GM21390 (cell line): Measurements from ENCODE around the gene TANK.
A peak's percentile ranks its signal among the peaks of the same experiment; 100 is the strongest.
"Not testable (repeated sequence)": the region's sequence is repeated elsewhere in the genome, so short reads cannot be mapped to it uniquely, and the experiment has no call there.

Experiments
- ATAC-seq: cut with Tn5 transposase; IDR thresholded peaks from one replicate; pipeline ENCODE4 v1.9.1; 2021; ENCODE audit not compliant: unreplicated experiment

The TANK gene

DNA sequence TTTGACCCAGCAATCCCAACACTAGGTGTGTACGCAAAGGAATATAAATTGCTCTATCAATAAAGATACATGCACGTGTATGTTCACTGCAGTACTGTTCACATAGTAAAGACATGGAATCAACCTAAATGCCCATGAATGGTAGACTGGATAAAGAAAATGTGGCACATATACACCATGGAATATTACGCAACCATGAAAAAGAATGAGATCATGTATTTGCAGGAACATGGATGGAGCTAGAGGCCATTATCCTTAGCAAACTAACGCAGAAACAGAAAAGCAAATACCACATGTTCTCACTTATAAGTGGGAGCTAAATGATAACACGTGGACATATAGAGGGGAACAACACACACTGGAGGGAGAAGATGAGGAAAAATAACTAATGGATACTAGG lies 27.8 kb upstream of the TANK start:
- ATAC-seq: not testable (repeated sequence)

DNA sequence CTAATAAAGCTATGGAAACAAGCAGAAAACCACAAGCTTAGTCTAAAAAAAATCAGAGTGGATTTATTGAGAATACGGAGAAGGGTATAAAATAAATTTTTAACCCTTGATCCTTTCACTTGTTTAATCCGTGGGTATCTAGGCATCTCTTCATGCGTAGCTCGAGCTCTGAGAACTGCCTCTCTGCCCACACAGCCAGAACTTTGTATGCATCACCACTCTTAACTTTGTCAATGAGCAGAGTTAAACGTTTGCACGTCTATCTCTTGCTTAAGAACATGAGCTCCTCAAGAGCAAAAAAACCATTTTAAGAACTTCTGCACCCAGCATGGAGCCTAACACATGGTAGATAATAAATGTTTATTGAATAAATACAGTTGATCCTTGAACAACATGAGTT lies 26.9 kb upstream of the TANK start:
- ATAC-seq: no peak

DNA sequence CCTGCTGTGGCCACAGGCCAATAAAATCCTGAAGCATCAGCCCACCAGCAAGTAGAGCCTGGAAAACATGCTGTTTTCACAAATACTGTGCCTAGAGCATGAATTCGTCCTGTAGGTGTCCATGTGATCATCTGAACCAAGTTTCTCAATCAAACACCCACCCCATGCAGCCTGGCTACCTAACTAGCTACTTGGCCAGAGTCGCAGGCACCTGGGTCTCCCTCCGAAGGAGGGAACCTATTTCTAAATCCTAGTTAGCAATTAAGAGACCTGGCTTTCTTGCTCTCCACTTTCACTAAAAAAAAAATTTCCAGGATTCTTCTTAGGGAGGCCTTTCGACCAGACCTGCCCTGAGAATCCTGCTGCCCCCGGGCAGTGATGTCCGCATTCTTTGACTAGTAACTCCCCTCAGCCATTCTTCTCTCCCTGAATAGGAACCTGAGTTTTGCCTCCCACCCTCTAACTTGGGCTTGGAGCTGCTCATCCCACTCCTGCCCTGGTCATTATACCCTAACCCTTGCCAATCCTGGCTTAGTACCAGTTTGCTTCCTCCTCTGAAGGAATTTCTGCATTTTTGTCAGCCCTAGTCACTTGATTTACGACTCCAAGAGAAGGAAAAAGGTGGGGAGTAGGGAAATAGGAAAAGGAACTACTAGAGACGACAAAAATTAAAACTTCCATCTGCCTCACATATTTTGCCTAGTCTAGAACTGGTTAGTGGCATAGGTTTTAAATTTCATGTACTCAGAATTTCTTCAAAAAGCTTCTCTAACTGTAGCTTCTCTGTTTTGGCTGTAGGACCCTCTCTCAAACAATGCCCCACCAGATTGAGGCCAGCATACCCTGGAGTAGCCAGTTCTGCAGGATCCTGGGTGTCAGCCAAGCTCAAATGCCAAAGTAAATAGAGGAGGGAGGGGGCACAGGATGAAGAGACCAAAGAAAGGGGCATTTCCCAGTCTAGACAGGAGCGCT lies 25.4 kb upstream of the TANK start:
- no peak for ATAC-seq

DNA sequence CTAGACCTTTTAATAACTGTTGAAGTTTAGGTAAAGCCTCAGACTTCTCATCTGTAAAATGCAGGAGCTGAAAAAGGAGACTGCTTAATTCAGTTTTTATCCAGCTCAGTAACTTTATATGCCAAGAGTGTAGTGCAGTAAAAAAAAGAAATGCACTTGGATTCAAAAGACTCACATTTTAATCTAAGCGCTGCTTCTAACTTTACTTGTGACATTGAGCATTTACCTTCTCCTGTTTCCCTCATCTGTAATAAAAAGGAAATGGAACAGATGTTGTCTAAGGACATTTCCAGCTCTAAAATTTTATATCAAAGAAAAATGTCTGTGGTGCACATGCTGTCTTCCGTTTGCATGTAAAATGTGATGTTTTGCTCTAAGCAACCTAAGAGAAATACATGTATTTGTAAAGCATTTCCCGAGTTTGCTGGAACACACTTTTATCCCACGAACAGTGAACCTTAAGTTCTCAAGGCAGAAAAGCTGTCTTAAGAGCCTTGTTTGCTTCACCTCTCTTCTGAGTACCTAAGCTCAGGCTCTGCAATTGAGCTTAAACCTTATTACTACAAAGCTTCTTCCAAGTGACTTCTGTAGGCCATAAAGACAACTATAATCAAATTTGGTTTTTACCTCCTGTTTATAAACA lies 24.2 kb upstream of the TANK start:
- no peak for ATAC-seq

DNA sequence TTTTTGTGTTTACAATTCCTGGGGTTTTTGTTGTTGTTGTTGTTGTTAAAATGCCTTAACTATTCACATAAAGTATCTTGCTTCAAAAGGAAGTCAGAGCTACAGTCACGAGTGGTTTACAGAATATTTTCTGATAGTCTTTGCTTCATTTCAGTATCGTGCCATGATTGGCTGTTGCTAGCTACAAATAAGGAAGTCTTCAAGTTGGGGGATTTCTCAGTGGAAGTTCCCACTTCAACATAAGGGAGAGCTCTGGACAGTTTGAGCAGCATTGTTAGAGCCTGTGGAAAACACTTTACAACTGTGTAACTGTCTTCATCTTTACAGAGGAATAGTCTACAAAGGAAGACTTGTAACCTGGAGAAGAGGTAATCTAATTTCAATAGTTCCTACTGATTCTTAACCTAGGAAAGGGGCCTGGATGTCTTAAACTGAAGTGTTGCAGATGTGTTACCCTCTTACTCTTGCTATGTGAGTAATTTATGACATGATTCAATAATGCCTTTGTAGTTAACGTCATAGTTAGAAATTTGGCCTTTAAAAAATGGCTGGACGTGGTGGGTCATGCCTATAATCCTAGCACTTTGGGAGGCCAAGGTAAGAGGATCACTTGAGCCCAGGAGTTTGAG lies 23.4 kb upstream of the TANK start:
- peak; percentile 74 for ATAC-seq

DNA sequence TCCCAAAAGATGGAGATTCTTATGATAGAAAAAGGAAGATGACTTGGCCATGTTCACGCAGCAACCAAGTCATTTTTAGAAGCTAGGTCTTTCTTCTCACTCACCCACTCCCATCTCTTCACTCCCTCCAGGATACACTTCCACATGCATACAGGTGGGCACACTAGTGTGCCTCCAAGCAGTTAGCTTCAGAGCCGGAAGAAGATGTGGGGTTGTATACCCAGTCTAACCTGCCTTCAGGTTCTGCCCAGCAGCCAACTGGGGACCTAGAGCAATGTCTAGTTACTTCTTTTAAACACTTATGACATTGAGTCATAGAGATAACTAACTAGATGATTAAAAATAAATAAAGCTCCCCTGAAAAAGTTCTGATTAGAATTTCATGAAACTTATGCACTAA lies 21.8 kb upstream of the TANK start:
- ATAC-seq: no peak

DNA sequence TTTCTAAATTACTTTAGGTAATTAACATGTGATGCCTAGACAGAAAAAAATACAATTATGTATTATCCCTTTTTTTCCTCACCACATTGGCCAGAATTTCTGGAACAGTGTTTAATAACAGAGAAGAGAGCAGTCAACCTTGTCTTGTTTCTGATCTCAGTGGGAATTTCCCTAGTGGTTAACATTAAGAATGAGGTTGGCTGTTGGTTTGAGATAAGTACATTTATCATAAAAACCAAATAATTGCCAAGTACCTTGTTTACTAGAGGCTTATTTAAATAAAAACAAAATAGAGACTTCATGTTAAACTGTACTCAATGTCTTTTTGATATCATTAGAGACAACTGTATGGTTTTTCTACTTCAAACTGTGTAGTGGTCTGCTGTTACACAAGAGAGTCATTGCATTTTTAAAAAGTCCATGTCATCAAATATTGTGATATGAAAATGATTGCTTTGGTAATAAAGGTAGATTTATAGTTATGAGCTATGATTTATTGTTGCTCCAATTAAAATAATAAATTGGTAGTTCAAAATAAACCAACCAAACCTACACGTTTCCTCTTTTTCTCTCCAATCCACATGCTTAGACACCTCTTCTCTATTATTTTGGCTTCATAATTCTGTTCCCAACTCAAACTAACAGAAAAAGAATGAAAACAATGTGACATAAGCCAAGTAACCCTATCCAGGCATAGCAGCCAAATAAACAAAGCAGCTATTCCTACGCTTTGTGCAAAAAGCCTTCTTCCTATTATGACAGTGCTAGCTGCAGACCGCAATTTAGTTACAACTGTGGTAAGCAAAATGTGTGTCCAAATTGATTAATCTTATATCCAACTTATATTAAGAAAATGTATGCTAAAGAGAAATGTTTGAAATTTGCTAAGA lies 20.9 kb upstream of the TANK start:
- peak; percentile 29 for ATAC-seq

DNA sequence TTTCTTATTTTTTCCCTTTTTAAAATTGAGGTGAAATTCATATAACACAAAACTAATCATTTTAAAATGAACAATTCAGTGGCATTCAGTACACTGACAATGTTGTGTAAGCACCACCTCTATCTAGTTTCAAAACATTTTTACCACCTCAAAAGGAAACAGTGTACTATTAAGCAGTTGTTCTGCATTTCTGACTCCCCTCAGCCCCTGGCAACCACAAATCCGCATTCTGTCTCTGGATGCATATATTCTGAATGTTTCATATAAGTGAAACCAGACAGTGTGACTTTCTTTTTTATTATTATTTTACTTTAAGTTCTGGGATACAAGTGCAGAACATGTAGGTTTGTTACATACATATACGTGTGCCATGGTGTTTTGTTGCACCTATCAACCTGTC lies 19.2 kb upstream of the TANK start:
- peak; percentile 52 for ATAC-seq

DNA sequence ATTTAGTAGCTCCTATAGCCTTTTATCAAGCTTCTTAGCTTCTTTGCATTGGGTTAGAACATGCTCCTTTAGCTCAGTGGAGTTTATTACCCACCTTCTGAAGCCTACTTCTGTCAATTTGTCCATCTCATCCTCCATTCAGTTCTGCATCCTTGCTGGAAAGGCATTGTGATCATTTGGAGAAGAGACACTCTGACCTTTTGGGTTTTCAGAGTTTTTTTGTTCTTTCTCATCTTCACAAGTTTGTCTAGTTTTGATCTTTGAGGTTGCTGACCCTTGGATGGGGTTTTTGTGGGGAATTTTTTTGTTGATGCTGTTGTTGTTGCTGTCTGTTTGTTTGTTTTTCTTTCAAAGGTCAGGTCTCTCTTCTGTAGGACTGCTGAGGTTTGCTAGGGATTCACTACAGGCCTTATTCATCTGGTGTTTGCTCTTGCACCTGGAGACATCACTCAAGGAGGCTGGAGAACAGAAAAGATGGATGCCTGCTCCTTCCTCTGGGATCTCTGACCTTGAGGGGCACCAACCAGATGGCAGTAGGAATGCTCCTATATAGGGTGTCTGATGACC lies 13.9 kb upstream of the TANK start:
- ATAC-seq: no peak

DNA sequence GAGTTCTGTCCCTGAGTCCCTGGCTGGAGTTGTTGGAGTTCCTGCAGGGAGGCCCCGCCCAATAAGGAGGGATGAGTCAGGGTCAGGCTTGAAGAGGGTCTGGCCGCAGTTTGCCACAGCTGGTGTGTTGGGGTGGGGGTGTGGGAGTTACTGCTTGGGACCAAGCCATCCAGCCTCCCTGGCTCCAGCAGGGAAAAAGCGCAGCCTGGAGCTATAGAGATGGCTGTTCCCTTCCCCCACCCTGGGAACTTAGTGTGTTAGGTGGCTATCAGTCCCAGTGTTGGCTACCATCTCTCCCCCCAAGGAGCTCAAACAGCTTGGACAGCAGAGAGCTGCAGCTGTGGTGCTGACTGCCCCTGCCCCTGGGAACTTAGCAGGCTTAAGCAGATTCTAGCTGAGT lies 13.2 kb upstream of the TANK start:
- no peak for ATAC-seq

DNA sequence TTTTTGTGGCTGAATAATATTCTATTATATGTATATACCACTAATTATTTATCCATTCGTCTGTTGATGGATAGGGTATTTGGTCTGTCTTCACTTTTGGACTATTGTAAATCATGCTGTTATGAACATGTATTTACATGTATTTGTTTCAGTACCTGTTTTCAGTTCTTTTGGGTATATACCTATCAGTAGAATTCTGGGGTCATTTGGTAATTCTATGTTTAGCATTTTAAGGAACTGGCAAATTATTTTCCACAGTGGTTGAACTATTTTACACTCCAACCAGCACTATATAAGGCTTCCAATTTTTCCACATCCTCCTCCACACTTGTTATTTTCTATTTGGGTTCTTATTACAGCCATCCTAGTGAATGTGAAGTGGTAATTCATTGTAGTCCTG lies 12.4 kb upstream of the TANK start:
- peak; percentile 75 for ATAC-seq

DNA sequence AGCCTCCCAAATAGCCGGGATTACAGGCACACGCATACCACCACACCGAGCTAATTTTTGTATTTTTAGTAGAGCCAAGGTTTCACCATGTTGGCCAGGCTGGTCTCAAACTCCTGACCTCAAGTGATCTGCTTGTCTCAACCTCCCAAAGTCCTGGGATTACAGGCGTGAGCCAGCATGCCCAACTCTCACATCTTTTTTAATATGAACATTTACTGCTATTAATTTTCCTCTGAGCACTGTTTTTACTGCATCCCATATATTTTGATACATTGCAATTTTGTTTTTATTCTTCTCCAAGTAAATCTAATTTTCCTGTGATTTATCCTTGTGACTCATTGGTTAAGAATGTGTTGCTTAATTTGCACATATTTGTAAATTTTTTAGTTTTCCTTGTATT lies 9.5 kb upstream of the TANK start:
- no peak for ATAC-seq

DNA sequence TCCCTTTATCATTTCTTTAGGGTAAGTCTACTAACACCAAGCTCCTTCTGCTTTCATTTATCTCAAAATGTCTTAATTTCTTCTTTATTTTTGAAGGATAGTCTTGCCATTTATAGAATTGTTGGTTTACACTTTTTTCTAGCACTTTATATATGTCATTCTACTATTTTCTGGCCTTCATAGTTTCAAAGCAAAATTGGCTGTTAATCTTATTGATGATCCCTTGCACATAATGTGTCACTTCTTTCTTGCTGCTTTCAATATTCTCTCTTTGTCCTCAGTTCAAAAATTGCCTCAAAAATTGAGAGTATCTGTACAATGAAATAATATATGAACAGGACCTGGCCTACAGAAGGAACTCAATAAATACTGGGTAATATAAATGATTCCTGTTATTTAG lies 7.9 kb upstream of the TANK start:
- ATAC-seq: no peak

DNA sequence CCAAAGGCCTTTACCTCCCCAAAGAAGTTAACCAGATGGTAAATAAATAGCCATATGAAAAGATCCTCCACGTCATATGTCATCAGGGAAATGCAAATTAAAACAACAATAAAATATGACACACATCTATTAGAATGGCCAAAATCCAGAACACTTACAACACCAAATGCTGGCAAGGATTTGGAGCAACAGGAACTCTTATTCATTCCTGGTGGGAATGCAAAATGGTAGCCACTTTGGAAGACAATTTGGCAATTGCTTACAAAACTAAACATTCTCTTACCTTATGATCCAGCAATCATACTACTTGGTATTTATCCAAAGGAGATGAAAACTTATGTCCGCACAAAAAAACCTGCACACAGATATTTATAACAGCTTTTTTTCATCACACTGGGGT lies 1.3 kb upstream of the TANK start:
- ATAC-seq: no peak

DNA sequence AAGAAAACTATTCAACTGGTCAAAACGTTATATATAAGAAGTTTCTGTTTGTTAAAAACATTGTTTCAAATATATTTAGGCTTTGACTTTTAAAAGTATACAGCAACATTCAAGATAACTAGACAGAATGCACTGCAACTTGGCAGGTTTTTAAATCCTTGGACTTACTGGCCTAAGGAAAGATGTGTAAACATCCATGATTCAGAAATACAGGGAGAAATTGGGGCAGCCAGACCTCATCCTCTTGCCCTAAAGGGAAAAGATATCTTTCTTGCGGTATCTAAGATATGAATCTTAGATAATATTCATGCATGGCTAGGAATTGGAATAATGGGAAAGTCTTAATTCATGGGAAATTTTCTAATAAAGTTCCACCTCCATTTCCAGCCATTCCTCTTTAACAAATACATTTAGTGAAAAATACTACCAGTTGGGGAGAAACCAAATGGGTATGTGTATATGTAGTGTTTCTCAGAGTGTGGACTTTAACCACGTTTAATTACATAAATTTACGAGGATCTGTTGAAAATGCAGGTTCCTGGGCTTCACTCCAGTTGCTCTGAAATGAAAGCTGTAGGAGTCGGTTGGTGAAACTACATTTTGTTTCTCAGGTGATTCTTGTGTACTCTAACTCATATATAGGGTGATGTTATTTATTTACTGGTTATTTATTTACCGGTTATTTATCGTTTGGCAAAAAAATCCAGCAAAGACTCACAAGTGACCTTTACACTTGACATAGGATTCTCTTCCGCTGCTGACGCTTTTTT lies 587 bp upstream of the TANK start:
- peak; percentile 5 for ATAC-seq

DNA sequence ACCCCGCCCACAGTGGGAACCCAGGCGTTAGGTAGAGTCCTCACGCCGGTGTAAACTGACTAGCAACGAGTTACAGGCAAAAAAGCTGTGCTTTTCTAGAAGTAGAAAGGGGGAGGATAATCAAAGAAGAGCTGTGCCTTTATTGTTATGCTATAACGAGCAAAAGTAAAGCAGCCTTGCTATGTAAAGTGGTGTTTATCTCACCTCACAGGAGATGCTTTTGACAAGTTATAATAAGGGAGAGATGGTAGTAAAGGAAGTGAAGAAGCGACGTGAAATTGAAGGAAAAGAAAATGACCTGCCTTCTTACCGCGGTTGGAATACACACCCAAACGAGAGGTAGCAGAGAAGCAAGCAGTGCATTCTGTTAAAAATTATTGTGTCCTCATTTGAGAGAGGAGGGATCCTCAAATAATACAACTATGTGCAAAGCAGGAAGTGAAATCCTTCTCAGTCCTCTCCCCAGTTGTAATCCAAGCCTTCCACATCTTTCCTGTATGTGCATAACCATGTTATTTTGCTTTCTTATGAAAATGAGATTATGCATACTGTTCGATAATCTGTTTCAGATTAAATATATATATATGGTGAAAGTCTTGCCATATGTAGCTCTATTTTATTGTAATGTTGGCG lies 962 bp downstream of the TANK start:
- no peak for ATAC-seq

DNA sequence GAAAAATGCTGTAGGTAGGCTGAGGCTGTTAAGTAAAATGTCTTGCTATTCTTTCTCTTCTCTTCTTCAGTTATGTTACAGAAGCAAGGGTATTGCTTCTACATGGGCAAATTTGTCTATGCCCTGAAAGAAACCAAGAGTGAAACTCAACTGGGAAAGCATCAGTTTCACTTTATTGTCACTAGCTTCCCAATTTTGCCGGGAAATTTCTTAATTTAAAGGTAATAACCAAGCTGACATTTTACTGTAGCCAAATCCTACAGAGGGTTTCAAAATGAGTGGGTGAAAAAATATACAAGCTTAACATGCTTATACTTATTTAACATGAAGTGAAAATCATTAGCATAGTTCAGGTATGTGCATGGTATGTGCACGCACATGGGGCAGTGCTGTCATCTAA lies 3.2 kb downstream of the TANK start:
- no peak for ATAC-seq

DNA sequence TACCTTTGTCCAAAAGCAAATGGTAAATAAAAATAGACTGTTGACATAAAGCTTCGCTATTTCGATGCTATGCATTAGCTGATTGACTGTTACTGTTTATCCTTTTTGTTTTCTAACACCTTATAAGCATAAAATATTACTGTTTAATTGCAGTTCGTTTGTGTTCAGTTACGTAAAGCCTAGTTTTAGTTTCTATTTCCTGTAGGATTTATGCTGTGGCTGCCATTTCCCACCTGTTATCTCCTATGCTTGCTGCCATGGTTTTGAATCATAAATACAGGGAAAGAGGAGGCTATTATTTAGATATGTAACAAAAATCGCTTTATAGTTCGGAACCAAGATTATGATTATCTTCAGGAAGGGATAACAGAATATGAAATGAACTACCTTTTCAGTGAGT lies 3.9 kb downstream of the TANK start:
- no peak for ATAC-seq

DNA sequence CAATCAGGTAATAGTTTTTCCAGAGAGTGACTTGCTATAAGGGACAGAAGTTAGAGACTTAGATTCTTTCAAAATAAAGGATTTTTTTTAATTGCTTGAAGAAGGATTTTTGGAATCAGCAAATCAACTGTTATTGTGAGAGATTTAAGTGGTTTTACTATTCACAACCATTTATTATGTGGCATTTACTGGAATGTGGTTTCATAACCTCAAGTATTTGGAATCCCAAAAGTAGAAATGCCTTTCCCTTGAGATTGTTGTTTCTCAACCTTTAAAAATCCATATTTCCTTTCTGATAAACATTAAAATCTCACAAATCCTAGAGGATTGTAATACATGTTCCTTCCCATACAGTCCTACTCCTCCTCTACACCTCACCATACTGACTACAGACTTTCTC lies 5.0 kb downstream of the TANK start:
- no peak for ATAC-seq
